Panc1 (cell line): Measurements from ENCODE around the gene TSPAN2. TPM values are rescaled to one million over a fixed set of nuclear protein-coding genes. Genes with fewer than 3 reads are reported as not detected.

Experiments
- ATAC-seq: fragments of 200-7000 bp; cut with Tn5 transposase; 2 replicates; pipeline ENCODE4 v1.9.1; 2020; ENCODE audit warnings: mild to moderate bottlenecking, moderate library complexity
- Bru-seq: library from RNA; stranded (reverse); fragments of 400-500 nt; gene quantifications from one replicate; lab custom pipeline; 2021; lab: Mats Ljungman, UMichigan
- BruChase-seq, 2 experiments: library from RNA; stranded (reverse); fragments of 400-500 nt; gene quantifications; one replicate each; lab custom pipeline; 2021; lab: Mats Ljungman, UMichigan
- BruUV-seq: library from RNA; stranded (reverse); fragments of 400-500 nt; replicated peaks from 2 replicates; lab custom pipeline; 2021; lab: Mats Ljungman, UMichigan
- CTCF ChIA-PET: fragments of 300-600 bp; sonication (Branson Sonifier 250); formaldehyde crosslinking; loops from one replicate; lab custom pipeline; 2022; ENCODE audit warnings: antibody characterized with exemption; lab: Charles Lee
- POLR2A ChIA-PET: fragments of 300-600 bp; sonication (Branson Sonifier 250); formaldehyde crosslinking; loops from one replicate; lab custom pipeline; 2022; ENCODE audit warnings: antibody characterized with exemption; lab: Charles Lee
- DNase-seq: peaks from one replicate; pipeline ENCODE4 v3.0.0-alpha.2; 2010; ENCODE audit warnings: low read depth, low spot score
- H3K27ac ChIP-seq: 2 replicates; pipeline ENCODE4 v1.5.1; 2011; ENCODE audit warnings: mild to moderate bottlenecking, low read length, inconsistent platforms
- H3K27me3 ChIP-seq: fragments of 200-500 bp; sonication (Bioruptor generic); 2 replicates; pipeline ENCODE4 v1.6.0; 2014; ENCODE audit warnings: low read length, inconsistent platforms; ENCODE audit not compliant: control insufficient read depth, insufficient read depth
- H3K36me3 ChIP-seq: fragments of 200-500 bp; sonication (Bioruptor generic); 2 replicates; pipeline ENCODE4 v1.5.1; 2014; ENCODE audit warnings: inconsistent platforms, mild to moderate bottlenecking, low read length, moderate library complexity; ENCODE audit not compliant: control insufficient read depth, insufficient read depth
- H3K4me1 ChIP-seq: 2 replicates; pipeline ENCODE4 v1.5.1; 2011; ENCODE audit warnings: inconsistent platforms, mild to moderate bottlenecking, low read length, moderate library complexity; ENCODE audit not compliant: control insufficient read depth, insufficient read depth
- H3K4me3 ChIP-seq, 2 experiments: 2 replicates each; pipeline ENCODE4 v1.5.1; 2011 to 2012; ENCODE audit warnings: low read depth in 2 of 2, low read length in 2 of 2, mild to moderate bottlenecking in 2 of 2, inconsistent platforms in 1 of 2, moderate library complexity in 1 of 2
- H3K9me3 ChIP-seq: fragments of 200-500 bp; sonication (Bioruptor generic); 2 replicates; pipeline ENCODE4 v1.5.1; 2014; ENCODE audit warnings: low read depth, mild to moderate bottlenecking, inconsistent platforms, low read length, moderate library complexity; ENCODE audit not compliant: control insufficient read depth, insufficient read depth
- CTCF ChIP-seq: fragments of 450-650 bp; IDR thresholded peaks from 2 replicates; pipeline ENCODE4 v1.5.1; 2017; ENCODE audit warnings: mild to moderate bottlenecking
- POLR2AphosphoS5 ChIP-seq: IDR thresholded peaks from 2 replicates; pipeline ENCODE4 v1.6.1; 2012; ENCODE audit warnings: mild to moderate bottlenecking, low read depth, low read length, moderate library complexity
- REST ChIP-seq, 2 experiments: IDR thresholded peaks; 2 replicates each; pipeline ENCODE4 v1.6.1; 2011 to 2012; ENCODE audit warnings: low read depth in 2 of 2, control low read depth in 1 of 2, low read length in 1 of 2, mild to moderate bottlenecking in 1 of 2, moderate library complexity in 1 of 2; ENCODE audit not compliant: insufficient read depth in 1 of 2
- SIN3A ChIP-seq: IDR thresholded peaks from 2 replicates; pipeline ENCODE4 v1.6.1; 2012; ENCODE audit warnings: low read depth, mild to moderate bottlenecking, low read length, moderate library complexity, borderline replicate concordance; ENCODE audit not compliant: insufficient read depth
- TCF7L2 ChIP-seq: IDR thresholded peaks from 2 replicates; pipeline ENCODE4 v1.6.1; 2011; ENCODE audit warnings: mild to moderate bottlenecking, low read depth, low read length, inconsistent platforms
- in situ Hi-C: cut with HindIII; loops from 2 replicates; pipeline ENCODE4 v1.10.0; 2016; ENCODE audit warnings: low sequenced_read_pairs, low pct_unique_long_range_greater_than_20kb
- intact Hi-C: fragments of 100-400 bp; cut with micrococcal nuclease; formaldehyde crosslinking; loops from one replicate; pipeline ENCODE4 v1.10.0; 2022; ENCODE audit not compliant: unreplicated experiment
- long read RNA-seq: library from polyadenylated mRNA; unstranded; transcript quantifications from one replicate; pipeline ENCODE4 v2.0.0, GENCODE V29; 2021; ENCODE audit not compliant: unreplicated experiment
- polyA plus RNA-seq: library from polyadenylated mRNA; unstranded; fragments of >200 nt; gene quantifications from one replicate; pipeline ENCODE4 v1.2.1, GENCODE V29; 2012; ENCODE audit warnings: missing spikeins; ENCODE audit not compliant: insufficient read length
- total RNA-seq: library from RNA; stranded (reverse); gene quantifications from one replicate; pipeline ENCODE4 v1.2.1, GENCODE V29; 2021; ENCODE audit not compliant: unreplicated experiment

Gene TSPAN2
- total RNA-seq (not detected), Bru-seq, nascent RNA (percentile 2 among the genes with signal in this experiment), BruChase-seq, experiment 1, labeled RNA remaining after a 2-hour chase (not detected), BruChase-seq, experiment 2, labeled RNA remaining after a 6-hour chase (not detected)
- polyA plus RNA-seq = not detected
- long read RNA-seq = 0 reads

GRCh38 chr1:115089420-115090185, at the start of gene TSPAN2:
Gene TSPAN2 (minus strand): TSS chr1:115089503. CDS start chr1:115089432, 71 bp downstream.
- POLR2A ChIA-PET = no interaction called here
- H3K4me1 ChIP-seq = no peaks in the 10 kb centered on the region
- no peaks in the 10 kb centered on the region for H3K36me3 ChIP-seq
- H3K27me3 ChIP-seq = no peaks in the 10 kb centered on the region; the same call in 1 of the 2 replicates
- H3K4me3 ChIP-seq = peak within 1 kb of the TSS in 1 of 2 experiments; percentile 21; a peak in 1 of 4 replicates
- DNase-seq (no peak), ATAC-seq (no peak)
- CTCF ChIA-PET = interaction anchor here (0.7 kb wide), 1 partner anchor 56 kb away, joined by 3 read pairs; no protein-coding TSS in a partner anchor
- in situ Hi-C loops = no loop called here
- intact Hi-C loops = no loop called here
- no TSS peak for BruUV-seq
- no peak within 1 kb of the TSS for H3K27ac ChIP-seq
- TF ChIP-seq POLR2AphosphoS5 = no peak
- no peak for TF ChIP-seq REST (IDR thresholded peaks at IDR 0.05; ENCODE audit: insufficient read depth in 1 of 2, low read depth in 2 of 2, low read length in 1 of 2)
- no peak for TF ChIP-seq CTCF
- no peak for TF ChIP-seq SIN3A
- no peak for TF ChIP-seq TCF7L2
- no peaks in the 10 kb centered on the region for H3K9me3 ChIP-seq

- intact Hi-C loops (loop anchor here (1.0 to 5.0 kb wide), 3 partner anchors 330 to 633 kb away; no protein-coding TSS in a partner anchor), in situ Hi-C loops (no loop called here)
- TF ChIP-seq REST (IDR thresholded peaks at IDR 0.05; ENCODE audit: insufficient read depth in 1 of 2, low read depth in 2 of 2, low read length in 1 of 2) (no peak), CTCF (peak; percentile 87)
- BruUV-seq = no TSS peak
- Histone ChIP-seq H3K4me1 (no peaks in the 10 kb centered on the region), H3K27ac (no peak overlapping the region), H3K9me3 (no peaks in the 10 kb centered on the region), H3K27me3 (no peaks in the 10 kb centered on the region), H3K4me3 (no peak overlapping the region), H3K36me3 (no peaks in the 10 kb centered on the region)
- ChIA-PET POLR2A (no interaction called here), CTCF (interaction anchor here (0.6 to 1.3 kb wide), 3 partner anchors 331 to 521 kb away, joined by 3 to 11 read pairs (median 5); no protein-coding TSS in a partner anchor)
- DNase-seq (peak; percentile 41), ATAC-seq (peak; percentile 99)
These were observed 49.7 kb upstream of the TSPAN2 start for GRCh38 chr1:115138973-115139372.
